Thyroid gland (tissue), 4 donors: ENCODE data around the gene TSPAN9. TPM values are rescaled to one million over a fixed set of nuclear protein-coding genes. Genes with fewer than 3 reads are reported as not detected.

Experiments used
- DNase-seq, 2 donors: peaks; one replicate each; pipeline ENCODE4 v3.0.0-alpha.2; 2019
- H3K27ac ChIP-seq, 3 donors: fragments of 200-600 bp; sonication (generic); 1 replicate in 2 of 3; 2 replicates in 1 of 3; pipeline ENCODE4 v1.5.1; 2016 to 2019; ENCODE audit warnings: mild to moderate bottlenecking in 1 of 3, moderate library complexity in 1 of 3
- H3K27me3 ChIP-seq: fragments of 200-600 bp; sonication (generic); one replicate; pipeline ENCODE4 v1.5.1; 2019
- H3K36me3 ChIP-seq, 2 donors: fragments of 200-600 bp; sonication (generic); one replicate each; pipeline ENCODE4 v1.5.1; 2016 to 2019
- H3K4me1 ChIP-seq, 2 donors: fragments of 200-600 bp; sonication (generic); one replicate each; pipeline ENCODE4 v1.5.1; 2017 to 2019
- H3K4me3 ChIP-seq, 3 donors: fragments of 200-600 bp; sonication (generic); replicated peaks in 1 of 3; 1 replicate in 2 of 3; 2 replicates in 1 of 3; pipeline ENCODE4 v1.5.1; 2016; ENCODE audit warnings: mild to moderate bottlenecking in 1 of 3
- H3K9me3 ChIP-seq: fragments of 200-600 bp; sonication (generic); one replicate; pipeline ENCODE4 v1.5.1; 2017
- POLR2A ChIP-seq, 2 donors: fragments of 450-650 bp; IDR thresholded peaks; one replicate each; pipeline ENCODE4 v1.6.1; 2017; ENCODE audit warnings: antibody characterized with exemption in 2 of 2, mild to moderate bottlenecking in 2 of 2, moderate library complexity in 1 of 2
- WGBS, 2 donors: methylation state at CpG; one replicate each; pipeline ENCODE4 v1.1.5; 2017; 5-methylcytosine and 5-hydroxymethylcytosine counted together
- intact Hi-C: fragments of 100-400 bp; cut with DNase I; formaldehyde crosslinking; loops from one replicate; pipeline ENCODE4 v1.15.1; 2023
- total RNA-seq, 4 donors: library from RNA; depleted of rRNA; stranded (reverse); fragments of >200 nt; gene quantifications; one replicate each; pipeline ENCODE4 v1.2.3, GENCODE V29; 2016
- TF ChIP-seq, protein P1 (sequence below), 6 experiments: fragments of 200-600 bp in 3 of 6; fragments of 450-650 bp in 3 of 6; sonication (generic) in 3 of 6; IDR thresholded peaks; one replicate each; pipeline ENCODE4 v1.5.1; 2016 to 2019; ENCODE audit warnings: antibody characterized with exemption in 6 of 6, mild to moderate bottlenecking in 2 of 6, inconsistent platforms in 1 of 6, moderate library complexity in 1 of 6

Gene TSPAN9
- total RNA-seq, 4 donors from 2014 or later = 26.9 to 47.5 (median 33.2) TPM

DNA sequence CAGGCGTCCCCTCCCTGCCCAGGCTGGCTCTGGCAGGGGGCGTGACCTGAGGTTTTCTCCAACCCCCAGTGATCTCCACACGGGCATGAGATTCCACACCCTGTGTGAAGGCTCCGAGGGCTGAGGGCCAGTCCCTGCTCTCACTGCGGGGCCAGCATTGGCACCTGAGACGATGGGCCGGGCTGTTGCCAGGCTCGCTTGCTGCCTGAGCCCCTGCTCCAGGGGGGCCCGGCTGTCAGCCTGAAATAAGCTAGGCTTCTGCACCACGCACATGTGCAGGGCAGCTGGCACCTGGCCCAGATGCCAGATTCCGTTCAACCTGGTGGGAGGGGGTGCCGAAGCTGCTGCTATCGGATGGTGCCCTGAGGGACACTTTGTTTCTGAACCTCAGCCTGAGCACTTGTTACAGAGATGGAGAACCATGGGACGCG, 217.3 kb downstream of the TSPAN9 start:
- H3K27me3 ChIP-seq = no peaks in the 10 kb centered on the region
- no peaks in the 10 kb centered on the region for H3K9me3 ChIP-seq
- intact Hi-C loops = no loop called here
- H3K27ac ChIP-seq = no peak overlapping the region
- H3K4me3 ChIP-seq = no peak overlapping the region
- H3K36me3 ChIP-seq = no peaks in the 10 kb centered on the region
- 20 to 46% methylated on average over 1 to 6 of the region's 15 CpGs for WGBS, 2 donors
- peaks cover 9 to 13% of the 10 kb centered on the region in 2 donors for H3K4me1 ChIP-seq
- peak; percentile 66 to 72 for DNase-seq
- TF ChIP-seq POLR2A (IDR thresholded peaks at IDR 0.05) = no peak
- TF ChIP-seq, protein P1, sequence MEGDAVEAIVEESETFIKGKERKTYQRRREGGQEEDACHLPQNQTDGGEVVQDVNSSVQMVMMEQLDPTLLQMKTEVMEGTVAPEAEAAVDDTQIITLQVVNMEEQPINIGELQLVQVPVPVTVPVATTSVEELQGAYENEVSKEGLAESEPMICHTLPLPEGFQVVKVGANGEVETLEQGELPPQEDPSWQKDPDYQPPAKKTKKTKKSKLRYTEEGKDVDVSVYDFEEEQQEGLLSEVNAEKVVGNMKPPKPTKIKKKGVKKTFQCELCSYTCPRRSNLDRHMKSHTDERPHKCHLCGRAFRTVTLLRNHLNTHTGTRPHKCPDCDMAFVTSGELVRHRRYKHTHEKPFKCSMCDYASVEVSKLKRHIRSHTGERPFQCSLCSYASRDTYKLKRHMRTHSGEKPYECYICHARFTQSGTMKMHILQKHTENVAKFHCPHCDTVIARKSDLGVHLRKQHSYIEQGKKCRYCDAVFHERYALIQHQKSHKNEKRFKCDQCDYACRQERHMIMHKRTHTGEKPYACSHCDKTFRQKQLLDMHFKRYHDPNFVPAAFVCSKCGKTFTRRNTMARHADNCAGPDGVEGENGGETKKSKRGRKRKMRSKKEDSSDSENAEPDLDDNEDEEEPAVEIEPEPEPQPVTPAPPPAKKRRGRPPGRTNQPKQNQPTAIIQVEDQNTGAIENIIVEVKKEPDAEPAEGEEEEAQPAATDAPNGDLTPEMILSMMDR (IDR thresholded peaks at IDR 0.05) = no peak

DNA sequence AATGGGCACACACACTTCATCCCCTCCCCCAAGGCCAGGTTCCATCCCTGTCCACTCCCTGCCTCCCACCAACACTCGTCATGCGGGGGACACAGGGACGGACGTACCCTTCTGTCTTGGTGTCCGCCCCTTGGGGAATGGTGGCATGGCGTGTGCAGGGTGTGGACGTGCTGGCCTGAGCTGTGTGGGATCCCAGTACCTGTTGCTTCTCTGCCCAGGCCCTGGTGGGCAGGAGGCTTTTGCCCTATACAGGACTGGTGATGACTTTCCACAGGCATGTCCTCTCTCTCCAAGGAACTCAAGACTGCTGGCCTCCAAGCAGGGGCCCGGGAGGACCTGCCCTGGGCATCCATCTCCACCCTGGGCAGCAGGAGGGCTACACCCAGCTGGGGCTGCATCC, 218.0 kb downstream of the TSPAN9 start:
- no peaks in the 10 kb centered on the region for H3K36me3 ChIP-seq

DNA sequence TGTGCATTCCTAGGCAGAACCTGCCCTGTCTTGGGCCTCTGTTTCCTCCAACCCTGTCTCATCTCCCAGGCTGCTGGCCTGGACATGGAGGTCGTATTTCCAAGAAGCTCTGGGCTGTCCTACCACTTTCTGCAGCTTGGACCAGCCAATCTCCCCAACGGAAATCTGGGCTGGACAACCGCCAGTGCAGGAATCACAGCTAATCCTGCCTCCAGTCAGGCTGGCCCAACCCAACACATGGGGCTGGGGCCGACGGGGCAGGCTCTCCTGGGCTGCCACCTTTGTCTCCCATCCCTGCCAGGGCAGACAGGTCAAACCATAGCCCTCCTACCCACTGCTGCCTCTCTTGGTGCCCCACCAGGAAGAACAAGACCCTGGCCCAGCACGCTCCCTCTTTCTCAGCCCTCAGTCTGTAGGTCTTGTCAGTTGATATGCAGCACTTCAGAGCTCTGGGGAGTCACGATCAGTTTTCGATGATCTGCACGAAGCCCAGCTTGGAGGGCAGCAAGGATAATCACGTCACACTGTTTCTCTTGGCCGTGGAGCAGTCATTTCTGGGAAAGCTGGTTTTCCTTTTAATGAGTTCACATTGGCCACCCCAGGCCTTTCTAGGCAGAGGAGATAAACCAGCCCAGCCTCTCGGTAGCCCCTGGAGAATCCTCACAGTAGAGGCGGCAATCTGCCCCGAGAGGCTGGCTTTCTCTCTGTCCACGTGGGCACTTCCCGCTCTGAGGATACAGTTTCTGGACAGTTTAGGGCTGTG, 218.6 kb downstream of the TSPAN9 start:
- WGBS, 2 donors = 67 to 72% methylated on average over 11 to 12 of the region's 16 CpGs
- Histone ChIP-seq H3K27ac (no peak overlapping the region), H3K27me3 (no peaks in the 10 kb centered on the region), H3K36me3 (no peaks in the 10 kb centered on the region), H3K9me3 (no peaks in the 10 kb centered on the region), H3K4me3 (no peak overlapping the region), H3K4me1 (peaks cover 16 to 21% of the 10 kb centered on the region in 2 donors)
- intact Hi-C loops = loop anchor here (5.0 kb wide), 2 partner anchors 386 to 506 kb away; no protein-coding TSS in a partner anchor
- peak in 1 of 2 donors; percentile 24 for DNase-seq
- no peak for TF ChIP-seq POLR2A (IDR thresholded peaks at IDR 0.05)
- TF ChIP-seq, protein P1 (IDR thresholded peaks at IDR 0.05) = no peak

More for the DNA sequence above, 218.0 kb downstream of the TSPAN9 start:
- H3K27me3 ChIP-seq = no peaks in the 10 kb centered on the region
- 95 to 100% methylated on average over 2 to 8 of the region's 8 CpGs for WGBS, 2 donors
- no peak overlapping the region for H3K27ac ChIP-seq
- H3K4me1 ChIP-seq = peaks cover 13 to 16% of the 10 kb centered on the region in 2 donors
- H3K4me3 ChIP-seq = no peak overlapping the region
- intact Hi-C loops = loop anchor here (5.0 kb wide), 2 partner anchors 387 to 507 kb away; no protein-coding TSS in a partner anchor
- no peak for DNase-seq
- no peaks in the 10 kb centered on the region for H3K9me3 ChIP-seq
- TF ChIP-seq, protein P1 (IDR thresholded peaks at IDR 0.05) = no peak
- no peak for TF ChIP-seq POLR2A (IDR thresholded peaks at IDR 0.05)

DNA sequence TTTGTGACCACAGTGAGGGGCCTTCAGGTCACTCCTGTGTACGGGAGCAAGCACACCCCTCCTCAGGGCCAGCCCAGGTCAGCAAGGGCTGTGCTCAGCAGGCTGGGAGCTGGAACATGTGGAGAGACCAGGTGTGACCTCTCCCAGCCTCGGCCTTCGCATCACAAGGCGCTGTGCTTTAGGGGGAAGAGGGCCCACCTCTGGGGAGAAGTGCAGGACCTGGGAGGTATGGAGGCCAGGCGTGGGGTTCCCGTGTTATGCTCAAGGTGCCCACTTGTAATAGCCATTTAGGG, 219.2 kb downstream of the TSPAN9 start:
- Histone ChIP-seq H3K4me3 (no peak overlapping the region), H3K4me1 (peaks cover 16 to 21% of the 10 kb centered on the region in 2 donors), H3K27me3 (no peaks in the 10 kb centered on the region), H3K36me3 (no peaks in the 10 kb centered on the region), H3K9me3 (no peaks in the 10 kb centered on the region), H3K27ac (no peak overlapping the region)
- WGBS, 2 donors = 95 to 100% methylated on average over 3 to 5 of the region's 6 CpGs
- TF ChIP-seq POLR2A (IDR thresholded peaks at IDR 0.05) = no peak
- TF ChIP-seq, protein P1 (IDR thresholded peaks at IDR 0.05) = no peak
- intact Hi-C loops = loop anchor here (5.0 kb wide), 2 partner anchors 386 to 506 kb away; no protein-coding TSS in a partner anchor
- no peak for DNase-seq

DNA sequence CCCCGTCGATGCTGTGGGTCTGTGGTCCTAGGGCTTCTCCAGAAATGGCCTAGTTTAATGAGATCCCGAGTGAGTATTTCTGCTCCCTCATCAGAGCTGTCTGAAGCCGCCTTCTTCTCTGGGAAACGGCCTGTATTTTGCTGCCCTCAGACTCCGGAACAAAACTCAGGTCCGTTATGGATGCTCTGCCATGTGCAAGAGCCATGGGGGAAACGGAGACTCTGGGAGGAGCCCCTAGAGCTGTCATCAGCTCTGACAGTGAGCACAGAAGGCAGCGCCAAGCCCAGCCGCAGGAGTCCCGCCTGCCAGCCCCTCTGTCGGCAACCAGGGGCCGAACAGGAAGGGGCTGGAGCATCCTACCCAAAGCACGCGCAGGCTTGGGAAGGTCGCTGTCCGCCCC, 221.4 kb downstream of the TSPAN9 start:
- no peaks in the 10 kb centered on the region for H3K36me3 ChIP-seq
- no peak for DNase-seq
- no peak overlapping the region for H3K4me3 ChIP-seq
- intact Hi-C loops = loop anchor here (5.0 kb wide), 2 partner anchors 384 to 504 kb away; no protein-coding TSS in a partner anchor
- TF ChIP-seq POLR2A (IDR thresholded peaks at IDR 0.05) = no peak
- TF ChIP-seq, protein P1 (IDR thresholded peaks at IDR 0.05) = no peak
- 57 to 70% methylated on average over 17 of the region's 17 CpGs for WGBS, 2 donors
- peaks cover 16 to 21% of the 10 kb centered on the region in 2 donors for H3K4me1 ChIP-seq
- no peak overlapping the region for H3K27ac ChIP-seq
- H3K27me3 ChIP-seq = no peaks in the 10 kb centered on the region
- H3K9me3 ChIP-seq = no peaks in the 10 kb centered on the region
